Measurements from ENCODE around the gene IPO11.

IPO11 gene

GRCh38 chr5:62576570-62577170, 164.1 kb downstream of the IPO11 start:
- no peak overlapping the region for H3K27ac ChIP-seq (ENCODE audit: low read length)
- no peak overlapping the region for H3K4me3 ChIP-seq (ENCODE audit: low read length)
- no peaks in the 10 kb centered on the region for H3K27me3 ChIP-seq (ENCODE audit: control insufficient read depth, insufficient read depth, low read length)
- no peaks in the 10 kb centered on the region for H3K9me3 ChIP-seq (ENCODE audit: control insufficient read depth, low read depth, low read length)
- peaks cover 9% of the 10 kb centered on the region for H3K4me1 ChIP-seq (ENCODE audit: control insufficient read depth, low read depth, low read length)
- H3K36me3 ChIP-seq (ENCODE audit: control insufficient read depth, low read depth, low read length) = peaks cover 3% of the 10 kb centered on the region
- no peak overlapping the region for H3K9ac ChIP-seq (ENCODE audit: low read length)

GRCh38 chr5:62577488-62577887, 164.9 kb downstream of the IPO11 start:
- no peak overlapping the region for H3K27ac ChIP-seq (ENCODE audit: low read length)
- H3K4me3 ChIP-seq (ENCODE audit: low read length) = no peak overlapping the region
- H3K9me3 ChIP-seq (ENCODE audit: control insufficient read depth, low read depth, low read length) = no peaks in the 10 kb centered on the region
- H3K4me1 ChIP-seq (ENCODE audit: control insufficient read depth, low read depth, low read length) = peaks cover 9% of the 10 kb centered on the region
- H3K27me3 ChIP-seq (ENCODE audit: control insufficient read depth, insufficient read depth, low read length) = no peaks in the 10 kb centered on the region
- H3K9ac ChIP-seq (ENCODE audit: low read length) = no peak overlapping the region
- H3K36me3 ChIP-seq (ENCODE audit: control insufficient read depth, low read depth, low read length) = peaks cover 3% of the 10 kb centered on the region

- peaks cover 9% of the 10 kb centered on the region for H3K4me1 ChIP-seq (ENCODE audit: control insufficient read depth, low read depth, low read length)
- peaks cover 3% of the 10 kb centered on the region for H3K36me3 ChIP-seq (ENCODE audit: control insufficient read depth, low read depth, low read length)
- H3K9ac ChIP-seq (ENCODE audit: low read length) = no peak within 1 kb of the TSS
- no peak within 1 kb of the TSS for H3K4me3 ChIP-seq (ENCODE audit: low read length)
- no peaks in the 10 kb centered on the region for H3K9me3 ChIP-seq (ENCODE audit: control insufficient read depth, low read depth, low read length)
- H3K27me3 ChIP-seq (ENCODE audit: control insufficient read depth, insufficient read depth, low read length) = no peaks in the 10 kb centered on the region
- H3K27ac ChIP-seq (ENCODE audit: low read length) = no peak within 1 kb of the TSS
These were observed 166.0 kb downstream of the IPO11 start, which contains the start of gene LRRC70 for GRCh38 chr5:62578540-62578939. Gene LRRC70 (plus strand): TSS chr5:62578819. CDS start chr5:62579439, 620 bp downstream.

- H3K9ac ChIP-seq (ENCODE audit: low read length) = no peak overlapping the region
- no peak overlapping the region for H3K27ac ChIP-seq (ENCODE audit: low read length)
These were observed 167.2 kb downstream of the IPO11 start for GRCh38 chr5:62579761-62580160.

GRCh38 chr5:62581836-62582597, 169.5 kb downstream of the IPO11 start:
- H3K4me3 ChIP-seq (ENCODE audit: low read length) = no peak overlapping the region
- no peak overlapping the region for H3K27ac ChIP-seq (ENCODE audit: low read length)
- no peaks in the 10 kb centered on the region for H3K9me3 ChIP-seq (ENCODE audit: control insufficient read depth, low read depth, low read length)
- H3K36me3 ChIP-seq (ENCODE audit: control insufficient read depth, low read depth, low read length) = peaks cover 3% of the 10 kb centered on the region
- peaks cover 9% of the 10 kb centered on the region for H3K4me1 ChIP-seq (ENCODE audit: control insufficient read depth, low read depth, low read length)
- no peak overlapping the region for H3K9ac ChIP-seq (ENCODE audit: low read length)
- no peaks in the 10 kb centered on the region for H3K27me3 ChIP-seq (ENCODE audit: control insufficient read depth, insufficient read depth, low read length)

More at GRCh38 chr5:62579761-62580160, 167.2 kb downstream of the IPO11 start:
- Histone ChIP-seq H3K9me3 (ENCODE audit: control insufficient read depth, low read depth, low read length) (no peaks in the 10 kb centered on the region), H3K4me1 (ENCODE audit: control insufficient read depth, low read depth, low read length) (peaks cover 9% of the 10 kb centered on the region), H3K27me3 (ENCODE audit: control insufficient read depth, insufficient read depth, low read length) (no peaks in the 10 kb centered on the region), H3K4me3 (ENCODE audit: low read length) (no peak overlapping the region), H3K36me3 (ENCODE audit: control insufficient read depth, low read depth, low read length) (peaks cover 3% of the 10 kb centered on the region)

GRCh38 chr5:62584391-62584790, 171.8 kb downstream of the IPO11 start:
- Histone ChIP-seq H3K9ac (ENCODE audit: low read length) (no peak overlapping the region), H3K4me3 (ENCODE audit: low read length) (no peak overlapping the region), H3K4me1 (ENCODE audit: control insufficient read depth, low read depth, low read length) (no peaks in the 10 kb centered on the region), H3K27ac (ENCODE audit: low read length) (no peak overlapping the region), H3K27me3 (ENCODE audit: control insufficient read depth, insufficient read depth, low read length) (no peaks in the 10 kb centered on the region), H3K36me3 (ENCODE audit: control insufficient read depth, low read depth, low read length) (peaks cover 3% of the 10 kb centered on the region), H3K9me3 (ENCODE audit: control insufficient read depth, low read depth, low read length) (no peaks in the 10 kb centered on the region)

GRCh38 chr5:62585306-62585705, 172.7 kb downstream of the IPO11 start:
- H3K9me3 ChIP-seq (ENCODE audit: control insufficient read depth, low read depth, low read length) = no peaks in the 10 kb centered on the region
- no peak overlapping the region for H3K4me3 ChIP-seq (ENCODE audit: low read length)
- H3K27me3 ChIP-seq (ENCODE audit: control insufficient read depth, insufficient read depth, low read length) = no peaks in the 10 kb centered on the region
- peaks cover 3% of the 10 kb centered on the region for H3K36me3 ChIP-seq (ENCODE audit: control insufficient read depth, low read depth, low read length)
- no peak overlapping the region for H3K27ac ChIP-seq (ENCODE audit: low read length)
- H3K4me1 ChIP-seq (ENCODE audit: control insufficient read depth, low read depth, low read length) = no peaks in the 10 kb centered on the region
- no peak overlapping the region for H3K9ac ChIP-seq (ENCODE audit: low read length)

GRCh38 chr5:62585751-62586150, 173.2 kb downstream of the IPO11 start:
- Histone ChIP-seq H3K9me3 (ENCODE audit: control insufficient read depth, low read depth, low read length) (no peaks in the 10 kb centered on the region), H3K27me3 (ENCODE audit: control insufficient read depth, insufficient read depth, low read length) (no peaks in the 10 kb centered on the region), H3K4me1 (ENCODE audit: control insufficient read depth, low read depth, low read length) (no peaks in the 10 kb centered on the region), H3K27ac (ENCODE audit: low read length) (no peak overlapping the region), H3K4me3 (ENCODE audit: low read length) (no peak overlapping the region), H3K36me3 (ENCODE audit: control insufficient read depth, low read depth, low read length) (no peaks in the 10 kb centered on the region), H3K9ac (ENCODE audit: low read length) (no peak overlapping the region)

GRCh38 chr5:62587737-62588136, 175.2 kb downstream of the IPO11 start:
- Histone ChIP-seq H3K27ac (ENCODE audit: low read length) (no peak overlapping the region), H3K4me3 (ENCODE audit: low read length) (no peak overlapping the region), H3K9me3 (ENCODE audit: control insufficient read depth, low read depth, low read length) (no peaks in the 10 kb centered on the region), H3K4me1 (ENCODE audit: control insufficient read depth, low read depth, low read length) (no peaks in the 10 kb centered on the region), H3K27me3 (ENCODE audit: control insufficient read depth, insufficient read depth, low read length) (no peaks in the 10 kb centered on the region), H3K9ac (ENCODE audit: low read length) (no peak overlapping the region), H3K36me3 (ENCODE audit: control insufficient read depth, low read depth, low read length) (peaks cover 3% of the 10 kb centered on the region)

- Histone ChIP-seq H3K4me3 (ENCODE audit: low read length) (no peak overlapping the region), H3K27me3 (ENCODE audit: control insufficient read depth, insufficient read depth, low read length) (no peaks in the 10 kb centered on the region), H3K9ac (ENCODE audit: low read length) (no peak overlapping the region), H3K9me3 (ENCODE audit: control insufficient read depth, low read depth, low read length) (no peaks in the 10 kb centered on the region), H3K27ac (ENCODE audit: low read length) (no peak overlapping the region), H3K4me1 (ENCODE audit: control insufficient read depth, low read depth, low read length) (no peaks in the 10 kb centered on the region), H3K36me3 (ENCODE audit: control insufficient read depth, low read depth, low read length) (peaks cover 3% of the 10 kb centered on the region)
These were observed 176.1 kb downstream of the IPO11 start for GRCh38 chr5:62588668-62589067.

- H3K27me3 ChIP-seq (ENCODE audit: control insufficient read depth, insufficient read depth, low read length) = no peaks in the 10 kb centered on the region
- H3K9ac ChIP-seq (ENCODE audit: low read length) = no peak overlapping the region
- H3K4me3 ChIP-seq (ENCODE audit: low read length) = no peak overlapping the region
- no peaks in the 10 kb centered on the region for H3K9me3 ChIP-seq (ENCODE audit: control insufficient read depth, low read depth, low read length)
- H3K4me1 ChIP-seq (ENCODE audit: control insufficient read depth, low read depth, low read length) = peaks cover 8% of the 10 kb centered on the region
- H3K27ac ChIP-seq (ENCODE audit: low read length) = no peak overlapping the region
- peaks cover 3% of the 10 kb centered on the region for H3K36me3 ChIP-seq (ENCODE audit: control insufficient read depth, low read depth, low read length)
These were observed 176.9 kb downstream of the IPO11 start for GRCh38 chr5:62589504-62589903.

- peaks cover 3% of the 10 kb centered on the region for H3K36me3 ChIP-seq (ENCODE audit: control insufficient read depth, low read depth, low read length)
- no peaks in the 10 kb centered on the region for H3K9me3 ChIP-seq (ENCODE audit: control insufficient read depth, low read depth, low read length)
- H3K27me3 ChIP-seq (ENCODE audit: control insufficient read depth, insufficient read depth, low read length) = no peaks in the 10 kb centered on the region
- no peak overlapping the region for H3K9ac ChIP-seq (ENCODE audit: low read length)
- peaks cover 14% of the 10 kb centered on the region for H3K4me1 ChIP-seq (ENCODE audit: control insufficient read depth, low read depth, low read length)
- no peak overlapping the region for H3K4me3 ChIP-seq (ENCODE audit: low read length)
- H3K27ac ChIP-seq (ENCODE audit: low read length) = no peak overlapping the region
These were observed 177.8 kb downstream of the IPO11 start for GRCh38 chr5:62590387-62590786.
